ENCODE data around the gene CCDC34. TPM values are rescaled to one million over a fixed set of nuclear protein-coding genes. Genes with fewer than 3 reads are reported as not detected.

The CCDC34 gene
- total and polyA plus RNA-seq, 2 of the 8 experiments (the other 6 are each of a cell fraction or from before 2014, with no cell fraction given) = 7.7 to 24.3 TPM

DNA sequence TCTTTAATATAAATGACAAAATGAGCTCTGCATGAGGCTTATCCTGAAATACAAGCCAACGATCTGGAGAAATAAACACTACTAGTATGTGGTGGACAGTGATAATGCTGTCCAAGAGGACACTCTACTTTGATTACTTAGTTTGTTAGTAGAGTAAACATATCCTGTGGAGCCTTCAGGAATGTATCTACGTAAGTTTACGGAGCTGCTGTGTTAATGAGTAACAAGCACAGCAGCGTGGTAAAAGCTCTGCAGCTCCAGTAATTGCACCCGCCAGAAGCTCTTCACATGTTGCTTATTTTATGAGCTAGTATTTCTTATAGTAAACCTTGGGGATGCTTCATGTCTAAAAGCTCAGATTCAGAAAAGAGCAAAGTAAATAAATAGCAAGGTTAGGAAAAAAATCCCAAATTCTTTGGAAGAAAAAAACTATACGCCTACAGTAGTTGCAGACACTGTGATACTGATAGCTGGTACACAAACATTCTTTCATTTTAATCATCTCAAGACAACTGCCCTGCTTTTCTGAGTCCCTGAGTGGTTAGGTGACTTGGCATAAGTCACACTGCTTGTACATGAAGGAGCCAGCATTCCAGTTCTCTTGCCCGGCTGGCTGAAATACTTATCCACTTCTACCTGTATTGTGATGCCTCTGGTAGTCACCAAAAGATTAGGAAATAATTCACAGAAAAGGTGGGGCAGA, 32.7 kb upstream of the CCDC34 start (continued):
- TF ChIP-seq RAD21 (IDR thresholded peaks at IDR 0.05 in 1 of 2, conservative IDR thresholded peaks at IDR 0.05 in 1 of 2; ENCODE audit: low read depth in 2 of 2, low read length in 2 of 2) (no peak), JUN (IDR thresholded peaks at IDR 0.05; ENCODE audit: low read depth, low read length) (no peak), EP300 (IDR thresholded peaks at IDR 0.05; ENCODE audit: borderline replicate concordance in 1 of 2, low read depth in 2 of 2, low read length in 2 of 2) (no peak), SIRT6 (IDR thresholded peaks at IDR 0.05; ENCODE audit: low read length) (no peak), EZH2 (IDR thresholded peaks at IDR 0.05; ENCODE audit: low read depth, low read length, severe bottlenecking) (no peak)

Data from H1 (cell line).